OCI-LY3 (cell line): Measurements from ENCODE around the gene MXD1.

Experiments
- H2AFZ ChIP-seq: fragments of 200-600, 300-600 bp; shearing (Covaris generic); 2 replicates; pipeline ENCODE4 v1.6.0; 2014; ENCODE audit warnings: antibody characterized with exemption, low read depth, low read length
- H3K27ac ChIP-seq: fragments of 200-600, 300-600 bp; sonication (generic); 2 replicates; pipeline ENCODE4 v1.5.1; 2014; ENCODE audit warnings: mild to moderate bottlenecking, low read length, moderate library complexity, mixed read lengths
- H3K27me3 ChIP-seq: fragments of 200-600, 300-600 bp; sonication (generic); 2 replicates; pipeline ENCODE4 v1.6.1; 2014; ENCODE audit warnings: low read depth, low read length, mixed read lengths
- H3K36me3 ChIP-seq: fragments of 200-600, 300-600 bp; sonication (generic); replicated peaks from 2 replicates; pipeline ENCODE3; 2014; ENCODE audit warnings: low read depth, low read length, mixed read lengths
- H3K4me1 ChIP-seq: fragments of 300-600, 200-600 bp; sonication (generic); 2 replicates; pipeline ENCODE4 v1.6.1; 2014; ENCODE audit warnings: low read length, mixed read lengths
- H3K4me2 ChIP-seq: fragments of 200-600, 300-600 bp; sonication (generic); 2 replicates; pipeline ENCODE4 v1.6.1; 2014; ENCODE audit warnings: low read length, mixed read lengths
- H3K4me3 ChIP-seq: fragments of 300-600, 200-600 bp; sonication (generic); 2 replicates; pipeline ENCODE4 v1.5.1; 2014; ENCODE audit warnings: antibody characterized with exemption, mild to moderate bottlenecking, low read length, moderate library complexity
- H3K79me2 ChIP-seq: fragments of 300-600, 200-600 bp; shearing (Covaris generic); 2 replicates; pipeline ENCODE4 v1.6.1; 2014; ENCODE audit warnings: mild to moderate bottlenecking, low read length, mixed read lengths
- H3K9ac ChIP-seq: fragments of 300-600, 200-600 bp; shearing (Covaris generic); 2 replicates; pipeline ENCODE4 v1.6.0; 2014; ENCODE audit warnings: mild to moderate bottlenecking, low read length, moderate library complexity
- H3K9me3 ChIP-seq: fragments of 200-600, 300-600 bp; shearing (Covaris generic); 2 replicates; pipeline ENCODE4 v1.6.1; 2014; ENCODE audit warnings: low read length, mixed read lengths; ENCODE audit not compliant: insufficient read depth
- H4K20me1 ChIP-seq: fragments of 200-600, 300-600 bp; sonication (generic); 2 replicates; pipeline ENCODE4 v1.6.1; 2016; ENCODE audit warnings: low read length, mixed read lengths; ENCODE audit not compliant: insufficient read depth
- EZH2phosphoT487 ChIP-seq: fragments of 200-600 bp; shearing (Covaris generic); IDR thresholded peaks from 2 replicates; pipeline ENCODE4 v1.6.1; 2018; ENCODE audit warnings: antibody characterized with exemption, mixed run types, low read depth
- TF ChIP-seq, protein P1 (sequence below): fragments of 200-600, 300-600 bp; sonication (generic); IDR thresholded peaks from 2 replicates; pipeline ENCODE4 v1.5.1; 2014; ENCODE audit warnings: antibody characterized with exemption, low read length, low read depth

The MXD1 gene

DNA sequence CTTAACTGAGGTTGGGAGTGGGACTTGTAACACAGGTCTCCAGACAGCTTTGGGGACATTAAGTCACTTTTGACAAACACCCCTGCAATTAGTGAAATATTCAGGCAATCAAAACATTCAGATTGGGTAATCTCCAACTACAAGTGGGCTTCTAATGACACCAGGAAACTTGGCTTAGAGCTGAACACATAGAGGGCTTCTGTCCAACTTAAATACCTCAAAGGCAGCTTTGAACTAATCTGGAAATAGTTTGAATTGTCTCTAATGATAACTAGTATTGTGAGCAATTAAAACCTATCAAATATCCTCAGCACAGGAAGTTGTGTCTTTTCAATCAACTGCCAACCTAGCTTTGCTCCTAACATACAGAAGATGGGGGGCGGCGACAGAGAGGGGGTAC is 51.6 kb downstream of the MXD1 start:
- Histone ChIP-seq H3K9ac (no peak overlapping the region), H2AFZ (no peak overlapping the region), H3K36me3 (no peaks in the 10 kb centered on the region), H3K4me2 (no peak overlapping the region), H3K4me1 (peaks cover 6% of the 10 kb centered on the region), H3K79me2 (no peaks in the 10 kb centered on the region), H3K27me3 (no peaks in the 10 kb centered on the region), H3K4me3 (no peak overlapping the region), H4K20me1 (no peaks in the 10 kb centered on the region), H3K9me3 (no peaks in the 10 kb centered on the region), H3K27ac (no peak overlapping the region)
- no peak for TF ChIP-seq EZH2phosphoT487
- TF ChIP-seq, protein P1, sequence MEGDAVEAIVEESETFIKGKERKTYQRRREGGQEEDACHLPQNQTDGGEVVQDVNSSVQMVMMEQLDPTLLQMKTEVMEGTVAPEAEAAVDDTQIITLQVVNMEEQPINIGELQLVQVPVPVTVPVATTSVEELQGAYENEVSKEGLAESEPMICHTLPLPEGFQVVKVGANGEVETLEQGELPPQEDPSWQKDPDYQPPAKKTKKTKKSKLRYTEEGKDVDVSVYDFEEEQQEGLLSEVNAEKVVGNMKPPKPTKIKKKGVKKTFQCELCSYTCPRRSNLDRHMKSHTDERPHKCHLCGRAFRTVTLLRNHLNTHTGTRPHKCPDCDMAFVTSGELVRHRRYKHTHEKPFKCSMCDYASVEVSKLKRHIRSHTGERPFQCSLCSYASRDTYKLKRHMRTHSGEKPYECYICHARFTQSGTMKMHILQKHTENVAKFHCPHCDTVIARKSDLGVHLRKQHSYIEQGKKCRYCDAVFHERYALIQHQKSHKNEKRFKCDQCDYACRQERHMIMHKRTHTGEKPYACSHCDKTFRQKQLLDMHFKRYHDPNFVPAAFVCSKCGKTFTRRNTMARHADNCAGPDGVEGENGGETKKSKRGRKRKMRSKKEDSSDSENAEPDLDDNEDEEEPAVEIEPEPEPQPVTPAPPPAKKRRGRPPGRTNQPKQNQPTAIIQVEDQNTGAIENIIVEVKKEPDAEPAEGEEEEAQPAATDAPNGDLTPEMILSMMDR = no peak

DNA sequence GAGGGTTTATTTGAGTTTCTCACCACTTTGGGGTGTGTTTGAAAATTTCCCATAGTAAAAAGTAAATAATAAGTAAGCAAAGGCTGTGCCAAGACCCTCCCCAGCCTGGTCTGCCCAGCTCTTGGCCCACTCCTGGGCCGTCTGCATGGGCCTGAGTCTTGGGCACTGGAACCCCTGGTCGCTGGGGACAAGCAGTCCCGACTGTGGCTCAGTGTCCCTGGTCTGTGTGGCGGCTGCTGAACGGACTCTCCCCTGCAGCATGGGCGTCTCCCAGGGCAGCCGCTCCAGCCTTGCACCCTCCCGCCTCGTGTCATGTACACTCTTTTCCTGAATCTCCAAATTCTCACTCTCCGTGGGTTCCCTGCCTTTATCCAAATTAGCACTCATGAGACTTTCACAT is 53.7 kb downstream of the MXD1 start:
- Histone ChIP-seq H3K4me3 (no peak overlapping the region), H2AFZ (no peak overlapping the region), H3K36me3 (no peaks in the 10 kb centered on the region), H3K9ac (no peak overlapping the region), H3K4me2 (no peak overlapping the region), H3K79me2 (no peaks in the 10 kb centered on the region), H4K20me1 (no peaks in the 10 kb centered on the region), H3K27ac (no peak overlapping the region), H3K27me3 (no peaks in the 10 kb centered on the region), H3K9me3 (no peaks in the 10 kb centered on the region), H3K4me1 (peaks cover 6% of the 10 kb centered on the region)
- TF ChIP-seq, protein P1 = no peak
- TF ChIP-seq EZH2phosphoT487 = no peak

DNA sequence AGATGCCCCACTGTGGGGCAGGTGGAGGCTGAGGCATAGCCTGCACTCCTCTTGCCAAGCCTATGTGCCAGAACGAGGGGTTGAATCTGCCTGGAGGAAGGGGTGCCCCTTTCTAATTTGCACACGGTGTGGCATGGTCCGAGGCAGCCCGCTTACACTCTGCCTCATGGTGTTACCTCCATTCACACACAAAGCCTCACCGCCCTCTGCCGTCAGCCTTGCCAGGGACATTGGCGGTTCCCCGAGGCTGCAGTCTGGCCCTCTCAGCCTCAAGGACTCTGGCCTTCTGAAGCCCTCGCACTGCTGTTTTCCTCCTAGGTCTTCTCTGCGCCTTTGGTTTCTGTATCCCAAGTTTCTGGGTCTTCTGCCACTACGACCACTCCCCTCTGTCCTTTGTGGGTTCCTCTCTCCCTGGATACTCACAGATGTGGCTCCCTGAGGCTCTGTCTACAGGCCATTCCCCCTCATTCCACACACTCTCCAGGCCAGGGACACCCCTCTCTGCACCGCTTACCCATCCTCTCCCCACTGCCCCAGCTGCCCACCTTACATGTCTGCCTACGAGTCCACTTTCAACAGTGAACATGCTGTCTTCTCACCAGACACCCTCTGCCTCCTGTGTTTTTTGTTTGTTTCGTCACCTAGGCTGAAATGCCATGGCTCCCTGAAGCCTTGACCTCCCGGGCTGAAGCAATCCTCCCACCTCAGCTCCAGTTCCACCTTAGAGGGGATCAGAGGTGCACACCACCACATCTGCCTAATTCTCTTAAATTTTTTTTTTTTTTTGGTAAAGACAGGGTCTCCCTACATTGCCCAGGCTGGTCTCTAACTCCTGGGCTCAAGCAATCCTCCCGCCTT is 54.4 kb downstream of the MXD1 start:
- Histone ChIP-seq H3K27me3 (no peaks in the 10 kb centered on the region), H3K79me2 (no peaks in the 10 kb centered on the region), H3K9ac (no peak overlapping the region), H3K27ac (no peak overlapping the region), H2AFZ (no peak overlapping the region), H3K4me2 (no peak overlapping the region), H4K20me1 (no peaks in the 10 kb centered on the region), H3K36me3 (no peaks in the 10 kb centered on the region), H3K4me3 (no peak overlapping the region), H3K9me3 (no peaks in the 10 kb centered on the region), H3K4me1 (peaks cover 4% of the 10 kb centered on the region)
- TF ChIP-seq, protein P1 = no peak
- TF ChIP-seq EZH2phosphoT487 = no peak

DNA sequence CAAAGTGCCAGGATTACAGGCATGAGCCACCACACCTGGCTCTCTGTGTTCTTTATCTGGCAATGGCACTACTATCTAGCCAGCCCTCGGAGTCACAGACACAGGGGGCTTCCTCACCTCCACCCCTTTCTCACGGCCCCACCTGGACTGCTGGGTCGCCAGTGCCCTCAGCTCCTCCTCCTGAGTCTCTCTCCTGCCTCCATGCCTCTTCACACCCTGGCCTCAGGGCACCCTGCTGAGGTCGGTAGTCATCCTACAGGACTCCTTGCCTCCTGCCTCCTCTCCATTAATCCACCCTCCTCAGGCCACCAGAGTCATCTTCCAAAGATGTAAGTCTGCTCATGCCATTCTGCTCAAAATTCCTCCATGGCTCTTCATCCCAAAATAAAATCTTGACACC is 55.1 kb downstream of the MXD1 start:
- H3K36me3 ChIP-seq = no peaks in the 10 kb centered on the region
- no peak for TF ChIP-seq EZH2phosphoT487
- TF ChIP-seq, protein P1 = no peak
- H3K9ac ChIP-seq = no peak overlapping the region
- no peak overlapping the region for H3K4me2 ChIP-seq
- H2AFZ ChIP-seq = no peak overlapping the region
- H4K20me1 ChIP-seq = no peaks in the 10 kb centered on the region
- no peaks in the 10 kb centered on the region for H3K9me3 ChIP-seq
- no peaks in the 10 kb centered on the region for H3K27me3 ChIP-seq
- no peak overlapping the region for H3K4me3 ChIP-seq
- no peaks in the 10 kb centered on the region for H3K79me2 ChIP-seq
- no peaks in the 10 kb centered on the region for H3K4me1 ChIP-seq
- H3K27ac ChIP-seq = no peak overlapping the region
